Stimulated activated CD4-positive, alpha-beta T cell treated with anti-CD3 and anti-CD28 coated beads, Interleukin-15, amount 100 ng/mL, for 1 hour (primary cell): Measurements from ENCODE around the gene CD36.
"Not testable (repeated sequence)": the region's sequence is repeated elsewhere in the genome, so short reads cannot be mapped to it uniquely, and the experiment has no call there.

Experiments
- DNase-seq, 2 donors: peaks; one replicate each; pipeline ENCODE4 v3.0.0-alpha.2; 2020; ENCODE audit warnings: low read depth in 1 of 2, low spot score in 1 of 2

CD36 gene

GRCh38 chr7:80651471-80651870 lies 13.0 kb downstream of the CD36 start:
- no peak for DNase-seq

DNA sequence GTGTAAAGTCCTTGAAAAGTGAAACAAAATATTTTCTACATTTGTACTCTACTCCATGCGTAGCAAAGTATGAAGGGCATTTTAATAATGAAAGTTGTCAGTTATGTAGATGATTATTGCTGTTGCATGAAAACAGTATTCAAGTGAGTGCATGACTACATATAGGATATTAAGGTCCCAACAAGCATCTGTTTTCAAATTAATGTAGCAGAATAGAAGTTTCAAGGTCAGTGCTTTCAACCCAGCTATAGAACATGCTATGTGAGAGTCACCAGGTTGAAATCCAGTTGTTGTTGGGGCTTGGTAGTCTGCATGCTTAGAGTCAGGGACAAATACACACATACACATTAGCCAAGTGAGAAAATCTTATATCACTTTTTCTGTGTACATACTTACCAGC lies 14.8 kb downstream of the CD36 start:
- DNase-seq = no peak

- DNase-seq = no peak
Measured at GRCh38 chr7:80654887-80655340, 16.5 kb downstream of the CD36 start.

DNA sequence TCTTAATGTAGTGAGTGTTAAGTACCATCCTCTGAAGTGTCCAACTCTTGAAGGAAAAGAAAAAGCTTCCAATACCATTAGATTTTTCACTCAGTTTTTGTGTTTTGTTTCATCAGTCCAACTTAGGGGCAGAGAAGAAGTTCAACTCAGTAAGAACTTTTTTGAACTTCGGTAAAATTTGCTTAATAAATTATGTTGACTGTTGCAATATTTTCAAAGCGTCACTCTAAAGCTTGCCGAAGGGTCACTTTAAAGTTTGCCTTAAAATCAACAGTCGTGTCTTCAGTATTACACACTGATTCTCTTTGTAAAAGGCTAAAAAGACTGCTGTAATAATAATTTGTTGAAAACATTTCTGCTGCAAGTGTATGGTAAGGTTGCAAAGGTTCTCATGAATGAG lies 17.6 kb downstream of the CD36 start:
- DNase-seq = no peak

- DNase-seq = no peak
Measured at GRCh38 chr7:80659120-80660055, 20.9 kb downstream of the CD36 start.

DNA sequence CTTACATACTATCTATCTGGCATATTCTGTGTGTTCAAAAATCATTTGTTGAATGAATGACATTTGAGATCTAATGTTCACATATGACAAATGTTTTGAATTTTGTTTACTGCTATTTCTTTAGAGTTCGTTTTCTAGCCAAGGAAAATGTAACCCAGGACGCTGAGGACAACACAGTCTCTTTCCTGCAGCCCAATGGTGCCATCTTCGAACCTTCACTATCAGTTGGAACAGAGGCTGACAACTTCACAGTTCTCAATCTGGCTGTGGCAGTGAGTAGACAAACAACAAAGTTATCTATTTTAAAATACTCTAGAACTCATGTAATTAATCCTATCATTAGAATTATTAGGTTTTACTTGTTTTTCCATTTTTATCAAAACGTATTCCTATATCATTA lies 22.5 kb downstream of the CD36 start:
- DNase-seq = no peak

DNA sequence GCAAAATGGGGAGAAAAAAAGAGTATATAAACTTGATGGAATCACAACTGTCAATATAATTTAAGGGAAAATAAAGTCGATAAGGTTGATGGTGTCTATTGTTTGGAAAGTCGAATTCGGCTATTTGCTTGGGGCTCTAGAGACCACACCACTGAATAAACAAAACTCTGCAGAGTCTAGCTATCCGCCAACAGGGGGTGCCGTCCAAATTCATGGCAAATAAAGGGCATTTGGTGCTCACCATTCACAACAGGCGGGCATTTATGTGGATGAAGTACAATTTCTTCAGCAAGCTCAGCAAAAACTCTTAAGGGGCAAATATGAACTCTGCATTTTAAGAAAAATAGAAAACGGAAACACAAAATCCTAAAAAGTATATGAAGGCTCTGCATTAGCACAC lies 23.3 kb downstream of the CD36 start:
- DNase-seq = no peak

DNA sequence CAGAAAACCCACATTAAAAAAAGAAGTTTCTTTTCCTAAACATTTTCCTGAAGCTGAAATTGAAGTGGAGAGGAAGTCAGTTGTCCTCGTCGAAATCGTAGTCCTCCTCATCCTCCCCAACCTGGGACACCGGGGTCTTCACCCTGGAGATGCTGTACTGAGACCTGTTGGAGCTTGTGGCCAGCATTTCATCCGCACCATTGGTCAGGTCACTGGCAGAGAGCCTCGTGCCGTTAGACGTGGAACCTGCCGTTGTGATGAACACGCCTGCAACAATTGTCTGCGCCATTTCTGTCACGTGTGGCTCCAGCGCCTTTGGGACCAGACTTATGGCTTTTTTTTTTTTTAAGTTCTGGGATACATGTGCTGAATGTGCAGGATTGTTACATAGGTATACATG lies 23.8 kb downstream of the CD36 start:
- no peak for DNase-seq

- no peak for DNase-seq
Measured at GRCh38 chr7:80665526-80665925, 27.1 kb downstream of the CD36 start.

GRCh38 chr7:80666376-80666775 lies 27.9 kb downstream of the CD36 start:
- DNase-seq = no peak

- not testable (repeated sequence) for DNase-seq
Measured at GRCh38 chr7:80669367-80669766, 30.9 kb downstream of the CD36 start.

- no peak for DNase-seq
Measured at GRCh38 chr7:80671744-80672143, 33.3 kb downstream of the CD36 start.

DNA sequence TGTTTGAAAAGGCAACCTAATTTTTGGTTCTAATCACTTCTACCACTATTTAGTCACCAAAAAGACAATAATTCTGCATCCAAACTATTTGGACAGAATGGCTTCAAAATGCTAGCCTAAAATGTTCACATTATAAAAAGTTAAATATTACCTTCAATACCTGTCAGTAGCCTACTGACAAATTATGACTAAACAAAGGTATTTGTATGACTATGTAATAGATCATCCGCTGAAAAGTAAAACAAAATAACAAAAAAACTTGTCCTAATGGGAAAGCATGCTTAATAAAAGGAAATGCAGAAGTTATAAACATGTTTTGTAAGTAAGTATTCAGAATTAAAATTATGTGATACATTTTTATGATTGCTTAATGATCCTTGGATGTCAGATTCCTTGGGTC lies 36.6 kb downstream of the CD36 start:
- no peak for DNase-seq

DNA sequence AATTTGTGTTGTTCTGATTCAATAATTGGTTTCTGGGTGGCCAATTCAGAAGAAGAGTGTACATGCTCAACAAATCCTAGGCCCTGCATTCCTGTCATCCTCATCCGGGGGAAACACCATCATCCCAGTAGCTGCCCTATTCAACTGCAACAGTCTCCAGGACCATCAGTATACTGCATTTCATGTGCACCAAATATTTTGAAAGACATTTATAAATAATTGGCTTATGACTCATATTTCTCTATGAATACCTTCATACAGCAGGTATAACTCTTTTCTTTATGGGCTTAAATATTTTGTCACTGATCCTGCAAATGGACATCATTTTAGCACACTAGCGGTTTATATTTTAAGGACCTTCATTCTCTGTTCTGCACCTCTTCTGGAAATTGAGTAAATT lies 38.0 kb downstream of the CD36 start:
- no peak for DNase-seq

DNA sequence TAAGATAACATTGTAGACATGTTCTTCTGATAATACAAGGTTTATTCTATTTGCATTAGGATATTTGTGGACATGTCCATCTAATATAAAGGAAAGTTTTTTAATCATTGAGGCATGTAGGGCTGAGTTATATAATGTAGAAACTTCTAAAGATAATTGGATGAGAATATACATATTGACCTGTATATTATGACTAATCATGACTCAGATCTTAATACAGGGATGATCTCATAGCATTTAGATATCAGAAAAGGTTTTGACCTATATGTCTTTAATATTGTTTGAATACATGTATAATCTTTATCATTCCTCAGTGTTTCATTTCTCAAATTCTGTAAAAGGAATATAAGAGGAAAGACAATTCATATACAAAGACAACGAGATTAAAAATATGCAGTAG lies 39.2 kb downstream of the CD36 start:
- no peak for DNase-seq

DNA sequence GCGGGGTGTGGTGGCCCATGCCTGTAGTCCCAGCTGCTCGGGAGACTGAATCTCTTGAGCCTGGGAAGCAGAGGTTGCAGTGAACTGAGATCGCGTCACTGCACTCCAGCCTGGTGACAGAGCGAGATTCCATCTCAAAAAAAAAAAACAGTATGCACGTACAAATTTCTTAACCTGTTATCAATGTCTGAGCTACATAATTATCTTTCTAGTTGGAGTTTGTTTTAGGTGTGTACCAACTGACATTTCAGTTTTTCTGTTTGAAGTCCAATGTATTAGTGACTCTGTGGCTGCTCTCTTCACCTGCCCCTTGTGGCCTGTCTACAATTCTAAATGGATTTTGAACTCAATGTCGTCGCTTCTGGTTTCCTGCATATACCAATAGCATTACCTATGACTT lies 40.3 kb downstream of the CD36 start:
- no peak for DNase-seq

DNA sequence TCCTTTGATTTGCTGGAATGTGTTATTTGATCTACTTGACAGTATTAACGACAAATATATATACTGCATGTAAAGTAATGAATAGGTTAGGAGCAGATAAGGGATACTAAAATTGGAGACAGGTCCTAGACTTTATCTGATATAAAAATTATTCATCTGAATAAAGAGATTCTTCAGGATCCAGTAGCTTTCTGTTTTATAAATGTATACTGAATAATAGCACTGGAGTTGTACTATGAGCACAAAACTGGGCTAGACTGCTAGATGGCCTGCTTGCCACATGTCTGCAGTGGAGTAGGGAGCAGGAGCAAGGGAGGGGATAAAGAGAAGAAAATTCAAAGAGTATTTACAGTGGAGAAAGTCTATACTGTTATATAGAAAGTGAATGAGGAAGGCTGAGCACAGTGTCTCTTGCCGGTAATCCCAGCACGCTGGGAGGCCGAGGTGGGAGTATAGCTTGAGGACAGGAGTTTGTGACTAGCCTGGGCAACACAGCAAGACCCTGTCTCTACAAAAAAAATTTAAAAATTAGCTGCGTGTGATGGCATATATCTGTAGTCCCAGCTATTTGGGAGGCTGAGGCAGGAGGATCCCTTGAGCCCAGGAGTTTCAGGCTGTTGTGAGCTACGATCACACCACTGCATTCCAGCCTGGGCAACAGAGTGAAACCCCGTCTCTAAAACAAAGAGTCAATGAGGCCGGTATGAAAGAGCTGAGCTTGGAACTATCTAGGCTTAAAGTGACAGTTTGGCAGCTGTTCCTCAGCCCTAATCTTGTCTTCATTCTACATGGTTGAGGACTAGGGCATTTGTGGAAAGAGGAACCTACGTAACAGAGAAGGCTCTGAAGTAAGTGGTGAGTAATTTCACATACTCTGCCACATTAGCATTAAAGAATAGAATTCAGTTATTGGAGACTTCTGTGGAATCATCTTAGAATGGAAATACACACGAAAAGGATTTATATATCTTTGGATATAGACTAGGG lies 41.8 kb downstream of the CD36 start:
- DNase-seq = no peak

- no peak for DNase-seq
Measured at GRCh38 chr7:80681272-80681885, 42.9 kb downstream of the CD36 start.

DNA sequence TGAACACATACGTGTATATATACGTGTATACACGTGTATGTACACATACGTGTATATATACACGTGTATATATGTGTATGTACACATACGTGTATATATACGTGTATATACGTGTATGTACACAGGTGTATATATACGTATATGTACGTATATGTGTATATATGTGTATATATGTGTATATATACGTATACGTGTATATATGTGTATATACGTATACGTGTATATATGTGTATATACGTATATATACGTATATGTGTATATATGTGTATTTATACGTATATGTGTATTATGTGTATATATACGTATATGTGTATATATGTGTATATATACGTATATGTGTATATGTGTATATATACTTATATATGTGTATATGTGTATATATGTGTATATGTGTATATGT lies 44.3 kb downstream of the CD36 start:
- DNase-seq = no peak

GRCh38 chr7:80686576-80686975 lies 48.1 kb downstream of the CD36 start:
- no peak for DNase-seq

DNA sequence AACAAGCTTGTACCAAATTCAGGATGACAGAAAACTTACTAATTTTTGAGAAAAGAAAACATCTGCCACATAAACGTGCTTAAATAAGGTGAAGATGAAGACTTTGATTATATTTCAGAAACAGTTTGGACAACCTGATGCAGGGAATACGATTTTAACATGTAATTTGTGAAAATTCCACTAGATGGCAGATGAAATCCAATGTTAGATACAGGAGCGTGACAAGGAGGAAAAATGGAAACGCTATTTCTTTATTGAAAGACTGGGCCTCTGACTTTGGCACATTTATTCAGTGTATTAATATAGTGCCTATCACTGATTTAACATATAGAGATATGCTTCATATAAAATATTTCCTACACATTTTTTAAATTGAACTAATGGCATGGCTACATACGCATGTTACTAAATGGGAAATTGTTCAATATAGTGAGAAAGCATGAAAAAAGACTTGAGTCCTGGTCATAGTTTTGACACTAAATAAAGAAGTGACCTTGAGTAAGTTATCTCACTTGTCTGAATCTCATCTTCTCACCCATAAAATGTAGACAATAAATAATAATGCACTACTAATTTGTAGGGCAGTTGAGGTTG lies 60.7 kb downstream of the CD36 start:
- DNase-seq = no peak
